Motor neuron (in vitro differentiated cells): Measurements from ENCODE around the gene PSD2. TPM values are rescaled to one million over a fixed set of nuclear protein-coding genes. Genes with fewer than 3 reads are reported as not detected.
A peak's percentile ranks its signal among the peaks of the same experiment; 100 is the strongest.

ENCODE experiments used
- ATAC-seq, 8 experiments: fragments of 200-7000 bp; cut with Tn5 transposase; replicated peaks in 6 of 8; 2 replicates each; pipeline ENCODE4 v1.8.0; 2021; ENCODE audit warnings: mild to moderate bottlenecking in 8 of 8, moderate library complexity in 8 of 8
- H3K27ac ChIP-seq, 2 donors: fragments of 250-450 bp; sonication (Bioruptor Pico); 2 replicates each; pipeline ENCODE4 v1.9.0; 2021; ENCODE audit warnings: antibody characterized with exemption in 2 of 2, mild to moderate bottlenecking in 2 of 2, moderate library complexity in 1 of 2
- H3K4me1 ChIP-seq, 2 donors: fragments of 250-450 bp; sonication (Bioruptor Pico); replicated peaks in 1 of 2; 2 replicates each; pipeline ENCODE4 v1.6.1; 2021; ENCODE audit warnings: antibody characterized with exemption in 2 of 2, mild to moderate bottlenecking in 2 of 2, moderate library complexity in 1 of 2
- H3K4me3 ChIP-seq, 5 donors: fragments of 250-450 bp; sonication (Bioruptor Pico); 2 replicates each; pipeline ENCODE4 v1.9.0; 2021; ENCODE audit warnings: antibody characterized with exemption in 5 of 5, mild to moderate bottlenecking in 5 of 5, moderate library complexity in 4 of 5
- WGBS, 10 experiments: fragments of 450-650 bp; shearing (Covaris generic); methylation state at CpG; one replicate each; pipeline ENCODE4 v1.0.0; 2022; 5-methylcytosine and 5-hydroxymethylcytosine counted together
- in situ Hi-C, 9 experiments: fragments of 400-800 bp; cut with MboI; loops; one replicate each; pipeline ENCODE4 v1.15.0; 2021; ENCODE audit warnings: low sequenced_read_pairs in 9 of 9, low pct_unique_long_range_greater_than_20kb in 2 of 9; ENCODE audit not compliant: unreplicated experiment in 9 of 9
- total RNA-seq, 8 experiments: library from RNA; unstranded; fragments of 300-600 nt; gene quantifications; 2 replicates each; pipeline versions ENCODE4 v1.2.3 to v1.2.4, GENCODE V29; 2022

The PSD2 gene
- total RNA-seq, 8 experiments from 2014 or later, result 0.17 to 12.5 (median 9.6) TPM; not detected in 2

DNA sequence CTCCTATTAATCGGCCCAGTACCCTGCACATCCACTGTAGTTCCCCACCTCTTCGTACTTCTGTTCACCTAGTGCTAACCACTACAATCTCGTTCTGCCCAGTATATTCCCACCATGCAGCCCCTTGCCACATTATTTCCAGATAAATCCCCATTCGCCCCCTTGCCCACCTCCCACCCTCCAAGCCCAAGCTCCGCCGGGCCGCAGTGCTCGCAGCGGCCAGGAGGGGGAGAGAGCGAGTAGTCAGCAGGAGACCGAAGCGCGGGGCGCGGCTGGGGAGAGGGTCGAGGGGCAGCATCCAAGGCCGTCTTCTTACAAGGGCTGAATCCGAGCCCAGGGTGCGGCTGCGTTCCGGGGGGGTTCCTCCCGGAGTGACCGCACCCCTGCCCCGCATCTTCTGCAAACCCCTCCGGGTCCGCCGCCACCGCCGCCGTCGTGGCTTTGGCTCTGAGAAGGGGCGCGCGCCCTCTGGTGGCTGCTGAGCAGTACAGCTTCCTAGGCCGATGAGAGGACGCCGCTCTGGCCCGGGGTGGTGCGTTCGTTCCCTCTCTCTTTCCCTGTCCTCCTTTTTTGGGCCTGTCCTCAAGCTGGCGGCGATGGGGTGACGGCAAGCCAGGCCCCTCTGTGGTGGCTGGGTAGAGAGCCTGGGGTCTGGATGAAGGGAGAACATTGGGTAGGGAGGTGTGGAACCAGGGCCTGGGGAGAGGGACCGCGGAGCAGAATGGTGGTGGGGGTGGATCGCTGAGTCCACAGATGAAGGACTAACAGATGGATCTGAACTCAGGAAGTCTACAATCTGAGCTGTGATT is 30.0 kb upstream of the PSD2 start:
- peak; percentile 60 to 96 (median 69) for ATAC-seq
- in situ Hi-C loops, result loop anchor here in 8 of 9 experiments (10.0 to 25.0 kb wide), 5 partner anchors 103 to 341 kb away; partner anchors contain the start of genes CXXC5 (in 7 of the 8) and DNAJC18 (in 1 of the 8)
- WGBS, 10 experiments, result 0% methylated on average over 7 to 12 of the region's 46 CpGs; no CpG with 5 or more reads in 8 of the 10 experiments
- Histone ChIP-seq H3K4me1 (peaks cover 42 to 44% of the 10 kb centered on the region in 2 donors), H3K27ac (peak overlapping the region; percentile 32 to 51), H3K4me3 (peak overlapping the region; percentile 40 to 70 (median 59))

DNA sequence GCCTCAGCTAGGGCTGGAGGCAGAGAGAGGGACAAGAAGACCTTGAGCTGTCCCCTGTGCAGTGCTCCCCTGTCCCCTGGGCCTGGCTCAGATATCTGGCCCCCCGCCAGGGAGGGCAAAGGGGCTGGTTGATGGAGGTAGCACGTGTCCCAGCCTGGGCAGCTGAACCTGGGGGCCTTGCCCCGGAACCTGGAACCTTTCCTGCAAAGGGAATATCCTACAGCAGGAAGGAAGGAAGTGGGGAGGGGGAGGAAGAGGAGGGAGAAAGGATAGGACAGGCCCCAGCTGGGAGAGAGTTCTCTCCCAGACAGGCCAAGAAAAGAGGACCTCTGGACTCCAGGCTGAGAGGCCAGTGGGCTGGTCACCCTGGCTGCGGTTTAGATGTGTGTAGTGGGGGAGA is 27.6 kb upstream of the PSD2 start:
- no peak for ATAC-seq
- no peak overlapping the region for H3K4me3 ChIP-seq
- WGBS, 10 experiments, result 0 to 77% (median 58%) methylated on average over 1 to 3 of the region's 4 CpGs; no CpG with 5 or more reads in 7 of the 10 experiments
- peaks cover 27% of the 10 kb centered on the region in 2 donors for H3K4me1 ChIP-seq
- in situ Hi-C loops, result loop anchor here in 8 of 9 experiments (10.0 to 25.0 kb wide), 5 partner anchors 106 to 343 kb away; partner anchors contain the start of genes CXXC5 (in 7 of the 8) and DNAJC18 (in 1 of the 8)
- no peak overlapping the region for H3K27ac ChIP-seq

DNA sequence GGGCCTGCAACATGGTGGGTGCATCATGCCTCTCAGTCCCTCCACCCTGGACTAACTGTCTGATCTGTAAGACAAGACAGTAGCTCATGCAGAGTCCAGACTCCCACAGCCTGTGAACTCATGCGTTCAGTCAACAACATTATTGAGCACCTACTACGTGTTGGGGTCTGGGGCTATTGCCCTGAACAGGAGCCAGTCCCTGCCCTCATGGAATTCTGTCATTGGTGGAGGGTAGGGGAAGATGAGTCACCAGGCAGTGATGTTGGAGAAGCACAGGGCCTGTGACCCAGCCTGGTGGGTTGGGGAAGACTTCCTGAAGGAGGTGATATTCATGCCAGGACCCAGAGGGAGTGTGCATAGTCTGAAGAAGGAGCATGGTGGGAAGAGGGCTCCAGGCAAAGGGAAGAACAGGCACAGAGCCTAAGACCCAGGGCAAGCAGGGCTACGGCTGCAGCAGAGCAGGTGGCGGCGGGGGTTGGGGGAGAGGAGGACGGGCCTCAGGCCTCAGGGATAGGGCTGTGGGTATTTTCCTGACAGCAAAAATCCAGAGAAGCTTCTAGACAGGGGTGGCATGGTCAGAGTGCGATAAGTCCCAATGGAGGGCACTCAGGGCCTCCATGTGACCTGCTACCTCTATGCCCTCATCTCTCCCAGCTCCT is 26.7 kb upstream of the PSD2 start:
- 40 to 100% (median 75%) methylated on average over 1 to 2 of the region's 7 CpGs; no CpG with 5 or more reads in 6 of the 10 experiments for WGBS, 10 experiments
- no peak overlapping the region for H3K4me3 ChIP-seq
- H3K4me1 ChIP-seq, result peaks cover 17 to 18% of the 10 kb centered on the region in 2 donors
- ATAC-seq, result no peak
- in situ Hi-C loops, result loop anchor here in 8 of 9 experiments (10.0 to 25.0 kb wide), 5 partner anchors 107 to 344 kb away; partner anchors contain the start of genes CXXC5 (in 7 of the 8) and DNAJC18 (in 1 of the 8)
- no peak overlapping the region for H3K27ac ChIP-seq

DNA sequence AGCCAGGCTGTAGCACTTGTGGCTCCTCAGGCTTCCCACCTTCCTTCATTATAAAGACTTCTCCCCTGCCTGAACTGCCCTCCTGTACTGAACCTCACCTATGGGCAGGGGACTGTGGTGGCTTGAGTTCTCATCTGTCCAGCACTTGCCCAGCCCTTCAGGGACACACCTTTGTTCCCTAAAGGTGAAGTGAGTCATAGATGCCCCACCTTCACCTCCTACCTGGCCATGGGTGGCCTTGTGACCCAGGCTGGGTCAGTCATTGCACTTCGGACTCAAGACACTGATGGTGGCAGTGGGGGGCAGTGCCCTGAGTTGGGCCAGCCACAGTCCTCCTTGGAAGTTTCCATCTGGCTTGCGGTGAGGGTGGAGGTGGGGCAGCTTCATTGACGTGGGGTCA is 26.1 kb upstream of the PSD2 start:
- Histone ChIP-seq H3K27ac (no peak overlapping the region), H3K4me1 (peaks cover 12% of the 10 kb centered on the region in 2 donors), H3K4me3 (no peak overlapping the region)
- ATAC-seq, result no peak
- in situ Hi-C loops, result loop anchor here in 8 of 9 experiments (10.0 to 25.0 kb wide), 5 partner anchors 107 to 345 kb away; partner anchors contain the start of genes CXXC5 (in 7 of the 8) and DNAJC18 (in 1 of the 8)
- WGBS, 10 experiments, result 40 to 60% methylated on average over 1 to 2 of the region's 3 CpGs; no CpG with 5 or more reads in 8 of the 10 experiments

DNA sequence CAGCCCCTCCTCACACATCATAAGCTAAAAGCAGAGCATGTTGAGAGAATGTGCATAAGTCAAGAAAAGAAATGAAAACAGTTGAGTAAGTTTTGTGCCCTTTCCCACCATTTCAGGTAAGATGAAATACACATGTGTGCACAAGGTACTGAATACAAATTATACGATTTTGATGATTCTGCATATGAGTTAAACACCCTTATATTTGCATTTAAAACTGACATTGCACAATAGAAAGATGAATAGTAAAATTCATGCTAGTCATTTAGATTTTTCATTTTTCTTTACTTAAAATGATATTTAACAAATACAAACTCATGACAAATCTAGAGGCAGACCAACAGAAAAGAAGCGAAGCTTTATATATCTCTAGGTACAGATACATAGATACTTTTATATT is 24.9 kb upstream of the PSD2 start:
- no peak for ATAC-seq
- in situ Hi-C loops, result loop anchor here in 4 of 9 experiments (25.0 kb wide), 3 partner anchors 108 to 333 kb away; partner anchors contain the start of genes CXXC5 (in 3 of the 4) and DNAJC18 (in 1 of the 4)
- 13 to 100% (median 75%) methylated on average over 1 to 2 of the region's 2 CpGs; no CpG with 5 or more reads in 1 of the 10 experiments for WGBS, 10 experiments
- Histone ChIP-seq H3K4me3 (no peak overlapping the region), H3K4me1 (peaks cover 3 to 11% of the 10 kb centered on the region in 2 donors), H3K27ac (no peak overlapping the region)

DNA sequence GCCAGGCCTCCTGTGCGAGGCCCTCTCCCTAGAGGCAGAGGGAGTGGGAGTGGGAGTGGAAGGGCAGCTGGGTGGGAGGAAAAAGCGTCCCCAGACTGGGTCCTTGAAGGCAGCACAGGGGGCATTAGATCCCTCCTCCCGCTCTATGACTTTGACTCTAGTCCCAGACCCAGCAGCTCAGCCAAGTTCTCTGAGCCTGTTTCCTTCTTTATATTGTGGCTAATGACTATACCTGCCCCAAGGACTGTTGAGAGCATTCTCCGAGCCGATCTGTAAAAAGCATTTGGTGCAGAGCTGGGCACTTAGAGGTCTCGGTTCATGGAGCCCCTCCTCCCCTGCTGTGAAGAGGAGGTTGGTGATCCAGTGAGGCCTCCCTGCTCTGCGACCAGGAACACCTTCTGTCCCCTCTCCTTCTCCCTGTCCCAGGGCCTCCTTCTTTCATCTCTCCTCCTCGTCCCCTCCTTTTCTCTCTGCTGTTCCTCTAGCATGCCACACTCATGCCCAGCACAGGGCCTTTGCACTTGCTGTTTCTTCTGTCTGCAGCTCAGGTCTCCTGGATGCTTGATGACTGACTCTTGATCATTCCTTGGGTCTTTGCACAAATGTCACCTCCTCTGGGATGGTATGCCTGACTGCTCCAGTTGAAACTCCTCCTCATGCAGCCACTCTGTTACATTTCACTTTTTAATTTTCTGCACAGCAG is 23.4 kb upstream of the PSD2 start:
- in situ Hi-C loops, result loop anchor here in 4 of 9 experiments (25.0 kb wide), 3 partner anchors 110 to 335 kb away; partner anchors contain the start of genes CXXC5 (in 3 of the 4) and DNAJC18 (in 1 of the 4)
- Histone ChIP-seq H3K4me1 (peaks cover 0 to 16% of the 10 kb centered on the region in 2 donors), H3K27ac (no peak overlapping the region), H3K4me3 (no peak overlapping the region)
- ATAC-seq, result no peak
- WGBS, 10 experiments, result 50 to 81% (median 68%) methylated on average over 1 to 7 of the region's 8 CpGs; no CpG with 5 or more reads in 3 of the 10 experiments

DNA sequence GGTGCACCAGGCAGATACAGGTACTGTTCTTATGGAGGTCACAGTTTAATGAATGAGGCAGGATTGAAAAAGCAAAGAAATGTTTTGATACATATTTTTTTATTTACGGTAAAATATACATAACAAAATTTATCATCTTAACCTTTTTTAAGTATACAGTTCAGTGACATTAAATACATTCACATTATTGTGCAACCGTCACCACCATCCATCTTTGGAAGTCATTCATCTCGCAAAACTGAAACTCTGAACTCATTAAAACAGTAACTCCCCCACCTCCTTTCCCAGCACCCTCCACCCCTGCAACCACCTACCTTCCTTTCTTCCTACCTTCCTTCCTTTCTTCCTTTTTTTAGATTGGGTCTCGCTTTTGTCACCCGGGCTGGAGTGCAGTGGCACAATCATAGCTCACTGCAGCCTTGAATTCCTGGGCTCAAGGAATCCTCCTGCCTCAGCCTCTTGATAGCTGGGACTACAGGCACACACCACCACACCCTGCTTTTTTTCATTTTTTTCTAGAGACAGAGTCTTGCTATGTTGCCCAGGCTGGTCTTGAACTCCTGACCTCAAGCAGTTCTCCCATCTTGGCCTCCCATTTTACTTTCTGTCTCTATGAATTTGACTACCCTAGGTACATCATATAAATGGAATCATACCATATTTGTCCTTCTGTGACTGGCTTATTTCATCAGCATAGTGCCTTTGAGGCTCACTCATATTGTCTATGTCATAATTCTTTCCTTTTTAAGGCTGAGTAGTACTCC is 22.5 kb upstream of the PSD2 start:
- Histone ChIP-seq H3K4me1 (peaks cover 0 to 17% of the 10 kb centered on the region in 2 donors), H3K27ac (no peak overlapping the region), H3K4me3 (no peak overlapping the region)
- in situ Hi-C loops, result loop anchor here in 4 of 9 experiments (25.0 kb wide), 3 partner anchors 111 to 336 kb away; partner anchors contain the start of genes CXXC5 (in 3 of the 4) and DNAJC18 (in 1 of the 4)
- no peak for ATAC-seq
- 40 to 100% (median 84%) methylated on average over 1 to 5 of the region's 5 CpGs; no CpG with 5 or more reads in 3 of the 10 experiments for WGBS, 10 experiments

DNA sequence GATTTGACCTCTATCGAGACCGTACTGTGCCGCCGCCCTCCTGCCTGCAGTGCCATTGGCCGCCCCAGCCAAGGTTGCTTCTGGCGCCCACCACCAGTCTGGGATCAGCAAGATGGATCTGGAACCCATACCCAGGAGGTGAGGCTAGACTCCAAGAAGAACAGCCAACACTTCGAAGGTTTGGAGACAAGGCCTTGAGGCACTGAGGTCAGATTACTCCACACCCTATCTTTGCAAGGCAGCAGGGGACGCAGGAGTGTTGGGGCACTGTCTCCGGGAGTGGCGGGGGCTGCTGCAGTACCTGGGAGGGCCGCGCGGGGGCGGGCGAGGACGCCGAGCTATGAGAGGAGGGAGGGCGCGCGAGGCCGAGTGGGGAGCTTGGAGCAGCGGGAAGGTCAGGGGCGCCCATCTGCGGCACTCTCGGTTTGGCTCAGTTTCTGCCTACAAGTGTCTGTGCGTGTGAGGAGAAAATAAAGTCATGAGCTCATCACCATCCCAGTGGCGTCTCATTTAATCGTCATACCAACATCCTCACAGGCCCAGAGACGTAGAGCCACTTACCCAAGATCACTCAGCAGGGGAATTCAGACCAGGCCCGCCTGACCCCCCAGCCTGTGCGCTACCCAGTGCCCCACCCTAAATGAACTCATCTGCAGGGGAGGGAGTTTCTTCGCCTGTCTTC is 20.5 kb upstream of the PSD2 start:
- Histone ChIP-seq H3K4me3 (no peak overlapping the region), H3K4me1 (peaks cover 0 to 17% of the 10 kb centered on the region in 2 donors), H3K27ac (no peak overlapping the region)
- peak; percentile 73 to 99 (median 86) for ATAC-seq
- in situ Hi-C loops, result loop anchor here (25.0 kb wide), 6 partner anchors 112 to 387 kb away; partner anchors contain the start of genes CXXC5 (in 3 of the 9) and DNAJC18 (in 2 of the 9)
- 57 to 60% (median 60%) methylated on average over 1 to 4 of the region's 32 CpGs; no CpG with 5 or more reads in 6 of the 10 experiments for WGBS, 10 experiments

DNA sequence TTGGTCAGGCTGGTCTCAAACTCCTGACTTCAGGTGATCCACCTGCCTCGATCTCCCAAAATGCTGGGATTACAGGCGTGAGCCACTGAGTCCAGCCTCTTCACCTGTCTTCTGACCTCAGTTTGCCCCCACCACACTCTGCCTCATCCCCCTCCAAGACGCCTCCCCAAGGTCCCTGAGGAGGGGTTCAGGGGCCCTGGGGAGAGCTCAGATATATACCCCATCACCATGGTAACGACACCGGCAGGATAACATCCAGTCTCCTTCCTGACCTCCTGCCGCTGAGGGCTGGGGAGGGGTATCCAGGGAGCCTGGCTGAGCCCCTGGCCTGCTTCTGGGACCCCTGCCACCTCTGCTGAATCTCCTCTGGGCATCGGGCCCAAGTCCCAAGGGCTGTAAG is 19.7 kb upstream of the PSD2 start:
- 50 to 80% (median 70%) methylated on average over 1 to 4 of the region's 7 CpGs; no CpG with 5 or more reads in 6 of the 10 experiments for whole genome bisulfite sequencing, 10 experiments
- H3K4me1 ChIP-seq, result peaks cover 0 to 17% of the 10 kb centered on the region in 2 donors
- ATAC-seq, result no peak
- in situ Hi-C loops, result loop anchor here in 8 of 9 experiments (25.0 kb wide), 4 partner anchors 111 to 386 kb away; partner anchors contain the start of gene DNAJC18 (in 1 of the 8)
- no peak overlapping the region for H3K27ac ChIP-seq
- H3K4me3 ChIP-seq, result no peak overlapping the region

DNA sequence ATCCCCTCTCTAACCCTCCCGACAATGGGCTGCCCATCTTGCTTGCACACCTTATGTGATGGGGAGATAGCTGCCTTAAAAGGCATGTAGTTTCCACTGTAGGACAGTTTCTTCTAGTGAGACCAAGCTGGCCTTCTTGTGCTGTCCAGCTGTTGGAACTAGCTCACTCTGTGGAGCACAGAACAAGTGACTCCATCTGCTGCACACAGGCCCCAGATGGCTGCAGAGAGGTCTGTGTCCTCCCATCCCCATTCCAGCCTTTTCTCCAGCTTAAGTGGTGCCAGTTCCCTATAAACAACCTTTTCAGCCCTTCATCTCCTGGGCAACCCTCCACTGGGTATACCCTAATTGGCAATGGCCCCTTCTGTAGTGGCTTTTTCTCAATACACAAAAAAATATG is 18.7 kb upstream of the PSD2 start:
- H3K4me3 ChIP-seq, result no peak overlapping the region
- in situ Hi-C loops, result loop anchor here in 8 of 9 experiments (25.0 kb wide), 4 partner anchors 110 to 385 kb away; partner anchors contain the start of gene DNAJC18 (in 1 of the 8)
- WGBS, 10 experiments, result 43 to 100% (median 80%) methylated on average over 1 of the region's 1 CpG; no CpG with 5 or more reads in 5 of the 10 experiments
- H3K4me1 ChIP-seq, result peaks cover 0 to 17% of the 10 kb centered on the region in 2 donors
- ATAC-seq, result peak in 2 of 8 experiments; percentile 25 to 26
- no peak overlapping the region for H3K27ac ChIP-seq
